ENCODE data around the gene CELF1. TPM values are rescaled to one million over a fixed set of nuclear protein-coding genes. Genes with fewer than 3 reads are reported as not detected.
"Not testable (repeated sequence)": the region's sequence is repeated elsewhere in the genome, so short reads cannot be mapped to it uniquely, and the experiment has no call there.

CELF1 gene
- total RNA-seq, 1 donor from 2014 or later = 78.4 TPM

DNA sequence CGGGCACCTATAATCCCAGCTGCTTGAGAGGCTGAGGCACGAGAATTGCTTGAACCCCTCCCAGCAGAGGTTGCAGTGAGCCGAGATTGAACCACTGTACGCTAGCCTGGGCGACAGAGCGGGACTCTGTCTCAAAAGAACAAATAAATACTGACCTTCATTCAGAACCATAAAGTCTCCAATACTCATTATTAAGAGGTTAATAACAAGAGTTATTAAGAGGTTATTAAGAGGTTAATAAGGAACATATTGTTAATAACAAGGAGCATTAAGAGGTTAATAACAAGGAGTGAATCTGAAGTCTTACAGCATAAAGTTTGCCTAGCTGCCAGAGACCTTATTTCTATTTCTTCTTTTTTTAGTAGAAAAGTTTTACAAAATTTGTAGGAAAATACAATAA, 7.6 kb downstream of the CELF1 start:
- DNase-seq (ENCODE audit: low spot score) (no peak), ATAC-seq (no peak)

DNA sequence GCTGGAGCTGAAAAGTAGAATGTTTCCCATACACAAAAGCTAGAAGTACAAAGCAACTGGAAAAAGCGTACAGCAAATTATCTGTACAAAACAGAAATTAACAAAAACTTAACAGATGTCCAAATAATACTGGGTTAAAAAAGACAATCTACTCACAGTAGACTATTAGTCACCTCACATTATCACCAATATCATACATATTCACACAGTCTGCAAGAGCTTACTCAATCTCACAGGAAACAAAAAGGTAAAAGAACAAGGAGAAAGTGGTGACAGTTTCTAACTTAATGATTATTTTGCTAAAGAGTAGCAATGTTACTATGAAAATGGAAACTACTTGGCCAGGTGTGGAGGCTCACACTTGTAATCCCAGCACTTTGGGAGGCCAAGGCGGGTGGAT, 11.9 kb downstream of the CELF1 start:
- ATAC-seq = no peak

DNA sequence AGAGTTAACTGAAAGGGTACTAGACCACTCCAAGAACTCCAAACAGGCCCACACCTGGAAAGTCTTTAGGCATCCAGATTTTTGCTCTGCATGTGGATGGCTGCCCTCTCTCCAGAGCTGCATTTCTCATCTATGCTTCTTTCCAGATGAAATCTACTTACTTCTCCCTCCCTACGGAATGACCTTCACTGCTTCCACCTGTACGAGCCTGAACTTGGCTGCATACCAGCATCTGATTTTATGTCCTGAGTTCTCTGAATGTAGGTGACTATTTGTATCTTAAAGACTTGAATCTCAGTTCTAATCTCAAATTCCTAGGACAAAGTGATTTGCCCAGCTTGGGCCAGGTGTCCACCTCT, 13.3 kb downstream of the CELF1 start:
- ATAC-seq = peak; percentile 60
- DNase-seq (ENCODE audit: low spot score) = no peak

More for the DNA sequence above, 11.9 kb downstream of the CELF1 start:
- no peak for DNase-seq (ENCODE audit: low spot score)

DNA sequence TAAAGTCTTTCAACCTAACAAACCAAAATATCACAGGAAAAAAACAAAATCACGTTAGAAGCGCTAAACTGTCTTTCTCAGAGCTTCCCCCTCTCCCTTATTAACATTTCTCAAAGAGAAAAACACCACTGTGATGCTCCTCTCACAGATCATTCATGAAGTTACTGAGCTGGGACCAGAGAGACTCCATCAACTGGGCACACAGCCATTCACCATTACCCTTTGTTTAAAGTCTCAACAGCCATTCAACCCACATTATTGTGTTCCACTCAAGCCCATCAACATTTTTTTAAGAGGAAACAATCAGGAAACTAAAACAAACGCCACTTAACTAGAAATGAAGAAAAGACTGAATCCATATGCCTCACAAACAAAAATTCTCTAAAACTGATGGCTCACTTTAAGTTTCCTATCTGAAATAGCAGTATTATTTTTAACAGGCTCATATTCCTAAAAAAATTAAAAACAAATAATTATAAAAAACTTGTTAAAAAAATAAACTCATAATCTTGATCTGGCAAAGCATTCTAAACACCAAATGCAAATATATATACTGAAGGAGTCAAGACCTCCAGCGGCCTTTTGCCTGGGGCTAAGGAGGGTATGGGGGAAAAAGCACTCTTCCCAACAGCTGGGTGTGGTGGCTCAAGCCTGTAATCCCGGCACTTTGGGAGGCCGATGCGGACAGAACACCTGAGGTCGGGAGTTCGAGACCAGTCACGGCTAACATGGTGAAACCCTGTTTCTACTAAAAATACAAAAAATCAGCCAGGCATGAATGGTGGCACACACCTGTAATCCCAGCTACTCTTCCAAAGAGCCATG, 14.0 kb downstream of the CELF1 start:
- DNase-seq (ENCODE audit: low spot score) (no peak), ATAC-seq (peak; percentile 20)

DNA sequence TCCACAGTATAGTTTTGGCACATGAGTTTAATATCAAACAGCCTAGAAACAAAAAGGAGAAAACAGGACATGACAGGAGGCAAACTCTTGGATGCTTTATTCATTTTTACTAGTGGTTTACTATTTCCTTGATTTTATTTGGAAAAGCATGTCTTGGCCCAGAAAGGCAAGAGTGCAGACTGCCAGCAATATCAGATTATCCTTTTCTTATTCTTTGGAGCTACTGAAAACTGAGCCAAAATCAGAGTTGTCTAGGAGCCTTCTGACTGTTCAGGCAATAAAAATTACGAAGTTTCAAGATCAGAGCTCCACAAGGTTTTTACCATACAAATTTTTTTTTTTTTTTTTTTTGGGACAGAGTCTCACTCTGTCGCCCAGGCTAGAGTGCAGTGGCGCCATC, 16.0 kb downstream of the CELF1 start:
- ATAC-seq (no peak), DNase-seq (ENCODE audit: low spot score) (no peak)

DNA sequence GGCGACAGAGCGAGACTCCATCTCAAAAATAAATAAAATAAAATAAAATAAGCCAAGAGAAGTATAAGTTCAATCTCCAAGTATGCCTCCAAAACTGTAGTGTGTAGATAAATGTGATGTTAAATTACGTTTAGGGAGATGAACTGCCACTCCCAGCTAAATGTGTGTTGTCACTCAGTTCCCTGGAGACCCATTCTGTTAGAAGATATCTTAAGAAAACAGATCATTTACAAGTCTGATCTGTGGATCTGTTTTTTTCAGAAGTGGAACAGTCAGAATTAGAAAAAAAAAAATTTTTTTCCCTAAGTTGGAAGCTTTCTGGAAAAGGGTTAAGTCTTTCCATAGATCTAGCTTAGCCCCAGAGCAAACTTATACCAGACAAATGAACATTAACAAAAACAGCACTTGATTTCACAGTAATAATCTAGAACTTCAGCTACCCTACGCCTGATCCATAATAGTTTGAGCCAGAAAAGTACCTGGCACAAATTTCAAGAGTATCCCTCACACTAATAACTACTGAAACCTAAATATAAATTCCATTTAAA, 18.2 kb downstream of the CELF1 start:
- DNase-seq (ENCODE audit: low spot score) (no peak), ATAC-seq (no peak)

DNA sequence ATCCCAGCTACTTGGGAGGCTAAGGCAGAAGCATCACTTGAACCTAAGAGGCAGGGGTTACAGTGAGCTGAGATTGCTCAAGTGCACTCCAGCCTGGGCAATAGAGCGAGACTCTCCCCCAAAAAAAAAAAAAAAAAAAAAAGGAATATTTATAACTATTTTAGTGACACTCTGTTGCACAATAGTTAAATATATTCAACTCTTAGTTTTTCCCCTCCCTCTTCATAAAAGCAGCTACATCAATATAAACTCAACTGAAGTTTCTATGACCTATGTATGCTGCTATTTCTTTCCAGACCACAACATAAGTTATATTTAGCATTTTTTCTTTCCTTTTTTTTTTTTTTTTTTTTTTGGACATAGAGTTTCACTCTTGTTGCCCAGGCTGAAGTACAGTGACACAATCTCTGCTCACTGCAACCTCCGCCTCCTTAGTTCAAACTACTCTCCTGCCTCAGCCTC, 19.2 kb downstream of the CELF1 start:
- DNase-seq (ENCODE audit: low spot score) = no peak
- ATAC-seq = no peak

DNA sequence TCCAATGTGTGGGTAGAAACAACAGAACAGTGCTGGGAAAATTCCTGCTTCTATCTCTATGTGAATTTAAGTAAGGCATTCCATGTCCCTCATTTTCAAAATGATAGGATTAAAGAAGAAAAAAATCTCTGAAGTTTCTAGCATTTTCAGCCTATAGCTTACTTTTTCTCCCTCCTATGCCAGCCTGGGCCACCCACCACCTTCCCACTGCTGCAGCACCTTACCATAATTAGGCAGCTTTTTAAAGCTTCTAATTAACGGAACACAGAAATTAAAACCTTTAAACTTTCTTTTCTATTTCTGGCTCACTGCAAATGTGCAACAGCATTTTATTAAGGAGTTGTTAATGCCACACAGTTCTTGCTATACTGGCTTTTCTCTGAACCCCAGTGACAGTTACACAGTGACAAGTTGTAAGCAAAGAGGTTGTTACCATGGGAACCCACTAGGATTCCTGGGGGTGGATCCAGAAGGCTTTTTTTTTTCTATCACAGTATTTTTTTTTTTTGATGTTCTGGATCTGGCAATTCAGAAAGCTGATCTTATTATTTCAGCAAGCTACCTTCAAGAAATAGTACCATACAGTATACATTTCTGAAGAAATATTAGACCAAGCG, 20.2 kb downstream of the CELF1 start:
- DNase-seq (ENCODE audit: low spot score) (no peak), ATAC-seq (peak; percentile 61)

DNA sequence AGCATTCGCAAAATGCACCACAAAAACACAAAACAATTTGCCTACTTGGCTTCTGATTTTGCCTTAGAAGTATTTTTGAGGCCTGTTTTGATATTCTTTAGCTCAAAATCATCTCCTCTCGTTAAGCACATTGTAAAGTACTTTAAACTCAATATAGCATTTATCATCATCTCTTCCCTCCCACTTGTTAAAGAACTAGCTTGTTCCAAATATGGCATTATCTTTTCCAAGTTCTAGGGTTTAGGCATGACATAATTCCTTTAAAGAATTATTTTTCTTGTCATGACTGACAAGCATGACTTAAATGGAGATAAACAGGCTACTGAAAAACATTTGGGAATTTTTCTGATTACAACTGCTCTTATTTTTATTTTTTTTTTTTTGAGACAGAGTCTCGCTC, 21.3 kb downstream of the CELF1 start:
- no peak for ATAC-seq

DNA sequence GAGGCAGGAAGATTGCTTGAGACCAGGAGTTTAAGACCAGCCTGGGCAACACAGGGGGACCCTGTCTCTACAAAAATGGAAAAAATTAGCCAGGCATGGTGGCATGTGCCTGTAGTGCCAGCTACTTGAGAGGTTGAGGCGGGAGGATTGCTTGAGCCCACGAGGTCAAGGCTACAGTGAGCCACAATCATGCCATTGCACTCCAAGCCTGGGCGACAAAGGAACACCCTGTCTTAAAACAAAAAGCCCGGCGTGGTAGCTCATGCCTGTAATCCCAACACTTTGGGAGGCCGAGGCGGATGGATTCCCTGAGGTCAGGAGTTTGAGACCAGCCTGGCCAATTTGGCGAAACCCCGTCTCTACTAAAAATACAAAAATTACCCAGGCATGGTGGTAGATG, 22.2 kb downstream of the CELF1 start:
- not testable (repeated sequence) for DNase-seq (ENCODE audit: low spot score); ATAC-seq

More for the DNA sequence above, 21.3 kb downstream of the CELF1 start:
- DNase-seq (ENCODE audit: low spot score) = no peak

DNA sequence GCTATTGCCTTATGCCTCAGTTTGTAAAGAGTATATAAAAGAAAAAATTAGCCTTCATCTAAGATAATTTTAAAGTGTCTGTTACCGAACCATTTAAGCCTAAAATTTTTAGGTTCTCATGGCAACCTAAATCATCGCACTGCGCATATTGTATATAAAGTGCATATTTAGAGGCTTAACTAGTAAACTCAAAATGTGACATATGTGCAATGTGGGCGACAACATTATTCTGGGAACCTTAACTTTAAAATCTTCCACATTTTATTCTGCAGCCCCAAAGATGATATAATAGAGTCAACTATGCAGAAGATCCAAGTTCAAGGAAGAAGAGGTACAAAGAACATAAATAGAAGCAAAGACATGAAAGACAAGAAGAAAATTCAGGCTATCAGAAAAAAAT, 23.0 kb downstream of the CELF1 start:
- no peak for DNase-seq (ENCODE audit: low spot score)
- no peak for ATAC-seq

DNA sequence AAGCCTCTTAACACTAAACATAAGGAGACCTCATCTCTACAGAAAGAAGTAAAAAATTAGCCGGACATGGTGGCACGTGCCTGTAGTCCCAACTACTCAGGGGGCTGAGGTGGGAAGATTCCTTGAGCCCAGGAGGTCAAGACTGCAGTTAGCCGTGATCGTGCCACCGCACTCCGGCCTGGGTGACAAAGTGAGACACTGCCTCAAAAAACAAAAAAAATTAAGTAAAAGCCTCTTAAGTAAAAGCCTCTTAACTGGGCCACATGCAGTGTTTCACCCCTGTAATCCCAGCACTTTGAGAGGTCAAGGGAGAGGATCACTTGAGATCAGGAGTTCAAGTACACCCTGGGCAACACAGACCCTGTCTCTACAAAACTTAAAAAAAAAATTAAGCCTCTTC, 25.7 kb downstream of the CELF1 start:
- DNase-seq (ENCODE audit: low spot score) (no peak), ATAC-seq (no peak)

DNA sequence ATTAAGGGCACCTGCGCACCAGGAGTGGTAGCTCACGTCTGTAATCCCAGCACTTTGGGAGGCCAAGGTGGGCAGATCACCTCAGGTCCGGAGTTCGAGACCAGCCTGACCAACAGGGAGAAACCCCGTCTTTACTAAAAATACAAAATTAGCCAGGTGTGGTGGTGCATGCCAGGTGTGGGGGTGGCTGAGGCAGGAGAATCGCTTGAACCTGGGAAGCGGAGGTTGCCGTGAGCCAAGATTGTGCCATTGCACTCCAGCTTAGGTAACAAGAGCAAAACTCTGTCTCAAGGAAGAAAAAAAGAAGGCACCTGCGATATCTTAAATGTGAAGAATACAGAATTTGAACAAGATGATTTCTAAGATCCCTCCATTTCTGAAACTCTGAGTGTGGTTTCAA, 26.9 kb downstream of the CELF1 start:
- peak; percentile 9 for ATAC-seq
- not testable (repeated sequence) for DNase-seq (ENCODE audit: low spot score)

DNA sequence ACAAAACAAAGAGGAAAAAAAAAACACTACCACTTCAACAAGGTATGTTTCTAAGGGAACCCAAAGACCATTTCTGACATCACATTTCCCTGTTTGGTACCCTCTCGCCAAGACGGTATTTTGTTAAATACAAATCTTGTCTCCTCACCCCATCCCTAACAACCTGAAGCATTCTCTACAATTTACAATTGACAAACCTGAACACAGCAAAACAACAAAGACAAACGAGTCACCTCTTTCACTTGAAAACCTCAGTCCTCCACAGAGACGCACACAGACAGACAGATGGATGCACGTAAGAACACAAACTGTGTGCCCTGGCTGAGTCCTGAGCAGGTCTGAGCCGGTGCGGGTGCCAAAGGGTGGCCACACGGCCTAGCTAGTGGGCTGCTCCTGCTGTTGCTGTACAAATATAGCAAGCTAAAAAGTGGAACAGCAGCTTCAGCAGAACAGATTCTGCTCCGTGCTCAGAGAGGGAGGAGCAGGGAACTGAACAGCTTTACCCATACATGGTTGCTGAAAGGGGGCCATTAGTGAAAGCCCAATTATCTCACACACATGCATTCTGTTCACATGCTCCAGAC, 28.5 kb downstream of the CELF1 start:
- DNase-seq (ENCODE audit: low spot score) = no peak
- peak; percentile 68 for ATAC-seq

DNA sequence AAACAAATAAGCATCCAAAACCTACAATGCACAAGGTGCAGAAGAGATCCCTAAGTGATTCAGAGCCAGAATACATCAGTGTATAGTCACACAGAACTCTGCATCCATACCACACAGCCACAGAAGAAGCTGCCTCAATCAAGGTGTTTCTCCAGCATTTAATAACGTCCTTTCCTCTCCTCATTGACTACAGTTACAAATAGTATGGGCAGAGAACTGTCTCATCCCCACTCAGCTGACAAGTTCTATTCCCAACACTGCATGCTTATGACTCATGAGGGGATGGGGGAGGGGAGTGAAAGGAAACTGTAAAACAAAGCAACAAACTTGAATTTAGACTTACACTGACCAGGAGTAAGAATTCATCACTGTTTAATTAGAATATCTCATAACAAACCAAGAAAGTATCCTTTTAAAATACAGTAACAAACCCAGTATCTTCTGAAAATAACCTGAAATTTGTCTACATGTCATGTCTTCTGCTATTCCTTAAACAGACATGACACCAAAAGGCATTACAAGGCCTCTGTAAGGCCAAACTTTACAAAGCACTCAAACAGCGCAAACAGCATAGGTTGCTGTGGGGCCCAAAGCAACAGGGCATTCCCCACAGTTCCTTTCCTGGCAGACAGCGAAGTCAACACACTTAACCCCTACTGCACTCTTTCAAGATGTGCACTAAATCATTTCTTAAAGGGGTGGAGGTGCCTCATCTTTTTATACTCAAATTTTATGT, 29.3 kb downstream of the CELF1 start:
- DNase-seq (ENCODE audit: low spot score) (no peak), ATAC-seq (peak; percentile 61)

DNA sequence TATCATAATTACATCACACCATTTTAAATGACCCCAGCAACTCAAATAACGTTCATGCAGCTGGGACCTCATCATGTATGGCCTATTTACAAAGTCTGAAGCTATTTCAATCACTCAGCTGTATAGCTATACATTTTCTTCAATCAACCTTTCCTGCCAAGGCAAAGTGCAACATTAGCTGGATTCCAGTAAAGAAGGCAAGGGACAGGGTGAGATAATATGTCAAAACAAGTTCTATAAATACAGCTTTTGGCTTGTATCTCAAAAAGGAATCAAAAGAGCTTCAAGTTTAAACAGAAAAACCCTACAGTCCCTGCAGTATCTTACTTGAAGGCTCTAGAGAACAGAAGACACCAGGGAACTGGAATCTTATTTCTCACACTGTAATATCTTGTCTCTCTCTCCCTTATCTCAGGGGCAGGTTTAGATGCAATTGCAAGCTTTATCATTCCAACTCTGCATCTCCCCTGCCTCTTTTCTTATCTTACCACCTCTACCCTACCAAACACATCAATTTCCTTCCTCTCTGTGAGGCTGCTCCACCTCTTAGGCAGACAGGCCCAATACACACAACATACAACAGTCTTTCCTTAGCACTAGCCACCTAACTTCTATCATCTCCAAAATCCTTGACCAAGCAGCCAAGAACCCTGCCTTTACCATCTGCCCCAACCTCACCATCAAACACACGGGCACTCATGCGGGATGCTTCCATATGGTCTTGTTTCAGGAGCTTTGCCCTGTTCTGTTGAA, 34.5 kb downstream of the CELF1 start:
- no peak for DNase-seq (ENCODE audit: low spot score)
- no peak for ATAC-seq

DNA sequence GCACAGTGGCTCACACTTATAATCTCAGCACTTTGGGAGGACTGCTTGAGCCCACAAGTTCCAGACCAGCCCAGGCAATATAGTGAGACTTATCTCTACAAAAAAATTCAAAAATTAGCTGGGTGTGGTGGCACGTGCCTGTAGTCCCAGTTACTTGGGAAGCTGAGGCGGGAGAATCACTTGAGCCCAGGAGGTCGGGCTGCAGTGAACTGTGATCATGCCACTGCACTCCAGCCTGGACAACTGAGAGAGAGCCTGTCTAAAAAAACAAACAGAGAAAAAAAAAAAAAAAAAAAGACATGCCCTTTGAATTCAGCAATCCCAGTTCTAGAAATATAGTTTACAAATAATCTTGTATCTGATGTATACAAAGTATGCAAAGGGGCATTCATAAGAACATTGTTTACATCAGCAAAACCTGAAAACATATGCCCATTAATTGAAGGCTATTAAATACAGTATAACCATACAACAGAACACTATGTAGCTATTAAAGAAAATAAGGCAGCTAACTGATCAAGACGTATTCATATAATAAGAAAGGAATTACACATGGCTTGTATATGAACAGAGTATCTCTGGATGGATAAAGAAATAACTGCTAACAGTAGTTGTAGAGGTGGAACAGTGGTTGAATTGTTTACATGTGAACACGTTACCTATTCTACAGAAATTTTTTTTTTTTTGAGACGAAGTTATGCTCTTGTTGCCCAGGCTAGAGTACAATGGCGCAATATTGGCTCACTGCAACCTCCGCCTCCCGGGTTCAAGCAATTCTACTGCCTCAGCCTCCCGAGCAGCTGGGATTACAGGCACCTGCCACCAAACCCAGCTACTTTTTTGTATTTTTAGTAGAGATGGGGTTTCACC, 35.7 kb downstream of the CELF1 start:
- DNase-seq (ENCODE audit: low spot score) (no peak), ATAC-seq (peak; percentile 61)

DNA sequence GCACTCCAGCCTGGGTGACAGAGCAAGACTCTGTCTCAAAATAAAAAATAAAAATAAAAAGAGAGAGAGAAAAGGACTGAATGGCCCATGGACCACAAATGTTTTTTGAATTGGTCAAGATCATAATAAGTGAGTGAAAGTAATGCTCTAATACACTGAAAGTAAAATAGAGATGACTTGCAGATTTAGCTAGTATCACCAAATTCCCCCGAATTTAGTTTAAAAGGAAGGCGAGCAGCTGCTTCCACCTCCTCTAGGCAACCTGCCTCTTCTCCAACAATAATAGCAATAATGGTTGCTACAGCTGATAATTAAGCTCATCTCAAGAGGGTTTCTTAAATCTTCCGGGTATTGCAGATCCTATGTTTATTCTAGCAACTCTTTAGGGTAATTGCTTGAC, 36.8 kb downstream of the CELF1 start:
- no peak for DNase-seq (ENCODE audit: low spot score)

More for the DNA sequence above, 36.8 kb downstream of the CELF1 start:
- ATAC-seq = no peak
